Measurements from ENCODE around the gene HSD11B1. TPM values are rescaled to one million over a fixed set of nuclear protein-coding genes. Genes with fewer than 3 reads are reported as not detected.

HSD11B1 gene
- total RNA-seq, 1 experiment from 2014 or later, result 0.27 TPM

DNA sequence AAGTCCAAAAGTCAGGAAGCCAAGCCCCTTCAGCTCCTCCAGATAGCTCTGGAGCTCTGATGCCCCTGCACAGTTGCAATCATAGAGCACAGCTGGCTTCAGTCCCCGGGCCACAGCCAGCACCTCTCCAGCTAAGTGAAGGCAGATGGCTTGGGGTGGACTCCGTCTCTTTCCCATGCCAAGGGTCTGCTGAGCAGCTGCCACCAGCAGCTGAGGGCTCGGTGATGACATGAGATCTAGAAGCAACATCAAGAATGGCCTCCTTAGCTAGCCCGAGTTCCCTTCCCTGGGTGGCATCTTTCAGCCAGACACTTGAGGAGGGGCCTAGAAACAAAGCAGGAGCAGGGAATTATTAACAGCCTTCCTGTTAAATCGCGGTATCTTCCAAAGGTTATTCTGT, 78.7 kb downstream of the HSD11B1 start:
- H3K79me2 ChIP-seq (ENCODE audit: insufficient read depth, low read length), result peaks cover 18% of the 10 kb centered on the region
- ATAC-seq (no peak), DNase-seq (ENCODE audit: low read depth, low spot score) (no peak)
- peak overlapping the region; percentile 89 to 93 for H3K4me3 ChIP-seq (replicated peaks in 1 of 2; ENCODE audit: low read depth in 1 of 2, low read length in 2 of 2)
- H3K27me3 ChIP-seq (ENCODE audit: insufficient read depth, low read length), result no peaks in the 10 kb centered on the region
- POLR2A ChIA-PET, result no interaction called here
- RAD21 ChIA-PET (ENCODE audit: low non-redundant PET in 1 of 2, low total read pairs in 2 of 2, uncharacterized antibody in 2 of 2, unreplicated experiment in 2 of 2), result no interaction called here
- intact Hi-C loops (cut with micrococcal nuclease), result no loop called here
- no peak overlapping the region for H3K27ac ChIP-seq (ENCODE audit: low read depth, low read length)
- H3K9me3 ChIP-seq (ENCODE audit: control insufficient read depth in 1 of 2, insufficient read depth in 1 of 2, low read depth in 1 of 2, low read length in 2 of 2), result no peaks in the 10 kb centered on the region
- no peaks in the 10 kb centered on the region for H4K20me1 ChIP-seq (ENCODE audit: insufficient read depth)
- 0 out of 4 replicates have a peak, but pooled peaks cover 2 to 8% of the 10 kb centered on the region in 2 experiments for H3K36me3 ChIP-seq (ENCODE audit: control insufficient read depth in 1 of 2, insufficient read depth in 2 of 2, low read length in 2 of 2)
- H3K9me2 ChIP-seq (ENCODE audit: insufficient read depth), result no peaks in the 10 kb centered on the region
- TF ChIP-seq ZBTB33 (IDR thresholded peaks at IDR 0.05; ENCODE audit: extremely low read depth, insufficient replicate concordance, low read length), result no peak
- no peak for TF ChIP-seq SIN3A (IDR thresholded peaks at IDR 0.05; ENCODE audit: low read depth)
- TF ChIP-seq CTCF (IDR thresholded peaks at IDR 0.05 in 2 of 3, conservative IDR thresholded peaks at IDR 0.05 in 1 of 3; ENCODE audit: borderline replicate concordance in 1 of 3, insufficient read depth in 1 of 3, low read depth in 2 of 3, low read length in 2 of 3), result no peak
- no peak for TF ChIP-seq ZFX (IDR thresholded peaks at IDR 0.05)
- no peak for TF ChIP-seq YY1 (IDR thresholded peaks at IDR 0.05; ENCODE audit: extremely low read depth, insufficient replicate concordance, low read depth, low read length)
- no peak for TF ChIP-seq MAX (IDR thresholded peaks at IDR 0.05)
- no peak for TF ChIP-seq EZH2 (IDR thresholded peaks at IDR 0.05)
- TF ChIP-seq ELF1 (IDR thresholded peaks at IDR 0.05; ENCODE audit: borderline replicate concordance, low read depth), result no peak
- no peak for TF ChIP-seq EZH2phosphoT487 (IDR thresholded peaks at IDR 0.05; ENCODE audit: borderline replicate concordance)
- TF ChIP-seq REST (IDR thresholded peaks at IDR 0.05; ENCODE audit: low read depth), result no peak
- no peak for TF ChIP-seq SRF (IDR thresholded peaks at IDR 0.05; ENCODE audit: low read depth)
- no peak for TF ChIP-seq POLR2AphosphoS5 (IDR thresholded peaks at IDR 0.05; ENCODE audit: low read depth, low read length)
- no peak for TF ChIP-seq ZNF274 (IDR thresholded peaks at IDR 0.05; ENCODE audit: low read depth, low read length)
- H3K4me1 ChIP-seq (ENCODE audit: control insufficient read depth in 1 of 2, insufficient read depth in 2 of 2, low read length in 2 of 2), result peaks cover 6 to 15% of the 10 kb centered on the region in 2 experiments
- peak overlapping the region; percentile 93 for H3K4me2 ChIP-seq (ENCODE audit: low read length)
- H3K9ac ChIP-seq (ENCODE audit: low read length), result peak overlapping the region; percentile 96
- CTCF ChIA-PET, result no interaction called here
- H2AFZ ChIP-seq (ENCODE audit: low read depth, low read length, poor library complexity, severe bottlenecking), result no peak overlapping the region
- no TSS peak for BruUV-seq (replicated peaks)
